22Rv1 (cell line): ENCODE results near the gene LMAN1.

Experiments used
- ZFX ChIP-seq: fragments of 450-650 bp; IDR thresholded peaks from 2 replicates; pipeline ENCODE4 v1.6.1; 2017; ENCODE audit warnings: antibody characterized with exemption, borderline replicate concordance
- TF ChIP-seq, protein P1 (sequence below): fragments of 450-650 bp; IDR thresholded peaks from 2 replicates; pipeline ENCODE4 v1.5.1; 2017; ENCODE audit warnings: mild to moderate bottlenecking

- TF ChIP-seq, protein P1, sequence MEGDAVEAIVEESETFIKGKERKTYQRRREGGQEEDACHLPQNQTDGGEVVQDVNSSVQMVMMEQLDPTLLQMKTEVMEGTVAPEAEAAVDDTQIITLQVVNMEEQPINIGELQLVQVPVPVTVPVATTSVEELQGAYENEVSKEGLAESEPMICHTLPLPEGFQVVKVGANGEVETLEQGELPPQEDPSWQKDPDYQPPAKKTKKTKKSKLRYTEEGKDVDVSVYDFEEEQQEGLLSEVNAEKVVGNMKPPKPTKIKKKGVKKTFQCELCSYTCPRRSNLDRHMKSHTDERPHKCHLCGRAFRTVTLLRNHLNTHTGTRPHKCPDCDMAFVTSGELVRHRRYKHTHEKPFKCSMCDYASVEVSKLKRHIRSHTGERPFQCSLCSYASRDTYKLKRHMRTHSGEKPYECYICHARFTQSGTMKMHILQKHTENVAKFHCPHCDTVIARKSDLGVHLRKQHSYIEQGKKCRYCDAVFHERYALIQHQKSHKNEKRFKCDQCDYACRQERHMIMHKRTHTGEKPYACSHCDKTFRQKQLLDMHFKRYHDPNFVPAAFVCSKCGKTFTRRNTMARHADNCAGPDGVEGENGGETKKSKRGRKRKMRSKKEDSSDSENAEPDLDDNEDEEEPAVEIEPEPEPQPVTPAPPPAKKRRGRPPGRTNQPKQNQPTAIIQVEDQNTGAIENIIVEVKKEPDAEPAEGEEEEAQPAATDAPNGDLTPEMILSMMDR: no peak
- no peak for TF ChIP-seq ZFX
Measured at GRCh38 chr18:59332986-59333385, 26.1 kb downstream of the LMAN1 start.
